Neural cell (in vitro differentiated cells): ENCODE measurements around the gene XIRP2. TPM values are rescaled to one million over a fixed set of nuclear protein-coding genes. Genes with fewer than 3 reads are reported as not detected.

ENCODE experiments used
- H2AFZ ChIP-seq: fragments of 200-600, 300-800 bp; sonication (generic), shearing (Covaris generic); 2 replicates; pipeline ENCODE4 v1.6.0; 2014; ENCODE audit warnings: low read depth, mild to moderate bottlenecking, antibody characterized with exemption, low read length, moderate library complexity
- H3F3A ChIP-seq: fragments of 200-600 bp; shearing (Covaris generic); 2 replicates; pipeline ENCODE4 v1.6.1; 2016; ENCODE audit warnings: mild to moderate bottlenecking, moderate library complexity, mixed read lengths, antibody characterized with exemption, low read length; ENCODE audit not compliant: insufficient read depth, poor library complexity, severe bottlenecking
- H3K27ac ChIP-seq: fragments of 200-600, 300-800 bp; sonication (generic), shearing (Covaris generic); 2 replicates; pipeline ENCODE4 v1.5.1; 2014; ENCODE audit warnings: mild to moderate bottlenecking, low read length, moderate library complexity
- H3K27me3 ChIP-seq: fragments of 300-800, 200-600 bp; sonication (generic), shearing (Covaris generic); 2 replicates; pipeline ENCODE4 v1.6.0; 2014; ENCODE audit warnings: mild to moderate bottlenecking, low read depth, low read length, moderate library complexity; ENCODE audit not compliant: insufficient read depth
- H3K36me3 ChIP-seq: fragments of 300-800, 200-600 bp; sonication (generic), shearing (Covaris generic); 2 replicates; pipeline ENCODE4 v1.5.1; 2014; ENCODE audit warnings: mild to moderate bottlenecking, antibody characterized with exemption, low read length, moderate library complexity; ENCODE audit not compliant: insufficient read depth
- H3K4me2 ChIP-seq: fragments of 300-800, 200-600 bp; sonication (generic), shearing (Covaris generic); 2 replicates; pipeline ENCODE4 v1.6.0; 2014; ENCODE audit warnings: mild to moderate bottlenecking, low read length
- H3K4me3 ChIP-seq: fragments of 300-800, 200-600 bp; sonication (generic), shearing (Covaris generic); 2 replicates; pipeline ENCODE4 v1.5.1; 2014; ENCODE audit warnings: mild to moderate bottlenecking, low read length, moderate library complexity
- H3K79me2 ChIP-seq: fragments of 200-600 bp; shearing (Covaris generic); replicated peaks from 2 replicates; pipeline ENCODE4 v1.6.0; 2014; ENCODE audit warnings: mild to moderate bottlenecking, low read length, moderate library complexity; ENCODE audit not compliant: insufficient read depth
- H3K9ac ChIP-seq: fragments of 300-800, 200-600 bp; sonication (generic), shearing (Covaris generic); 2 replicates; pipeline ENCODE4 v1.6.1; 2016; ENCODE audit warnings: mild to moderate bottlenecking, low read length, mixed read lengths
- H3K9me2 ChIP-seq: fragments of 200-600 bp; shearing (Covaris generic); 2 replicates; pipeline ENCODE4 v1.6.1; 2016; ENCODE audit warnings: mild to moderate bottlenecking, low read length, mixed read lengths; ENCODE audit not compliant: insufficient read depth
- H3K9me3 ChIP-seq: fragments of 200-600, 300-800 bp; sonication (generic), shearing (Covaris generic); 2 replicates; pipeline ENCODE4 v1.6.1; 2016; ENCODE audit warnings: mild to moderate bottlenecking, mixed run types, low read length, moderate library complexity, mixed read lengths
- H4K20me1 ChIP-seq: fragments of 200-600 bp; shearing (Covaris generic); 2 replicates; pipeline ENCODE4 v1.6.1; 2016; ENCODE audit warnings: mild to moderate bottlenecking, mixed run types; ENCODE audit not compliant: insufficient read depth
- CTCF ChIP-seq: fragments of 450-650 bp; IDR thresholded peaks from 2 replicates; pipeline ENCODE4 v1.5.1; 2014; ENCODE audit warnings: antibody characterized with exemption, mild to moderate bottlenecking, moderate library complexity; ENCODE audit not compliant: poor library complexity, severe bottlenecking
- EP300 ChIP-seq: fragments of 450-650 bp; conservative IDR thresholded peaks from 2 replicates; pipeline ENCODE4 v1.6.1; 2014; ENCODE audit warnings: antibody characterized with exemption, mild to moderate bottlenecking, moderate library complexity; ENCODE audit not compliant: poor library complexity, severe bottlenecking
- EZH2 ChIP-seq: fragments of 200-600, 300-800 bp; shearing (Covaris generic), sonication (generic); IDR thresholded peaks from 2 replicates; pipeline ENCODE4 v1.6.1; 2014; ENCODE audit warnings: antibody characterized with exemption, low read length, borderline replicate concordance, mild to moderate bottlenecking; ENCODE audit not compliant: insufficient read depth, poor library complexity, severe bottlenecking
- MXI1 ChIP-seq: fragments of 450-650 bp; conservative IDR thresholded peaks from 2 replicates; pipeline ENCODE4 v1.6.1; 2014; ENCODE audit warnings: antibody characterized with exemption, mild to moderate bottlenecking; ENCODE audit not compliant: poor library complexity, severe bottlenecking
- POLR2AphosphoS5 ChIP-seq: IDR thresholded peaks from 2 replicates; pipeline ENCODE4 v1.6.1; 2012
- RAD21 ChIP-seq: fragments of 450-650 bp; conservative IDR thresholded peaks from 2 replicates; pipeline ENCODE4 v1.6.1; 2014; ENCODE audit warnings: antibody characterized with exemption, mild to moderate bottlenecking, moderate library complexity
- SMC3 ChIP-seq: fragments of 450-650 bp; conservative IDR thresholded peaks from 2 replicates; pipeline ENCODE4 v1.6.1; 2014; ENCODE audit warnings: antibody characterized with exemption, mild to moderate bottlenecking, moderate library complexity; ENCODE audit not compliant: poor library complexity
- TAF1 ChIP-seq: IDR thresholded peaks from 2 replicates; pipeline ENCODE4 v1.6.1; 2012; ENCODE audit warnings: low read depth
- polyA plus RNA-seq: library from polyadenylated mRNA; depleted of rRNA; stranded (reverse); fragments of >200 nt; gene quantifications from 2 replicates; pipeline ENCODE4 v1.2.3, GENCODE V29; 2014

XIRP2 gene
- polyA plus RNA-seq, 1 donor from 2014 or later = not detected

GRCh38 chr2:167187978-167188967 is 300.0 kb downstream of the XIRP2 start:
- H4K20me1 ChIP-seq = no peaks in the 10 kb centered on the region
- no peaks in the 10 kb centered on the region for H3K27me3 ChIP-seq
- no peaks in the 10 kb centered on the region for H3K79me2 ChIP-seq
- H3K9me2 ChIP-seq = no peaks in the 10 kb centered on the region
- H3K9ac ChIP-seq = no peak overlapping the region
- H3K9me3 ChIP-seq = no peaks in the 10 kb centered on the region
- no peak overlapping the region for H3K27ac ChIP-seq
- H2AFZ ChIP-seq = no peak overlapping the region
- no peak overlapping the region for H3K4me2 ChIP-seq
- H3K36me3 ChIP-seq = no peaks in the 10 kb centered on the region
- H3F3A ChIP-seq = no peaks in the 10 kb centered on the region
- no peak overlapping the region for H3K4me3 ChIP-seq
- TF ChIP-seq EP300 = no peak
- no peak for TF ChIP-seq CTCF
- no peak for TF ChIP-seq POLR2AphosphoS5
- TF ChIP-seq EZH2 = no peak
- TF ChIP-seq MXI1 = no peak
- TF ChIP-seq TAF1 = no peak

- Histone ChIP-seq H4K20me1 (no peaks in the 10 kb centered on the region), H3K9me2 (no peaks in the 10 kb centered on the region), H2AFZ (no peak overlapping the region), H3K9me3 (no peaks in the 10 kb centered on the region), H3K9ac (no peak overlapping the region), H3K27ac (no peak overlapping the region), H3K79me2 (no peaks in the 10 kb centered on the region), H3K27me3 (no peaks in the 10 kb centered on the region), H3F3A (no peaks in the 10 kb centered on the region), H3K4me2 (no peak overlapping the region), H3K4me3 (no peak overlapping the region), H3K36me3 (no peaks in the 10 kb centered on the region)
- TF ChIP-seq EZH2 = no peak
- TF ChIP-seq RAD21 = no peak
- no peak for TF ChIP-seq CTCF
- TF ChIP-seq TAF1 = no peak
- TF ChIP-seq POLR2AphosphoS5 = no peak
- TF ChIP-seq EP300 = no peak
- no peak for TF ChIP-seq MXI1
- no peak for TF ChIP-seq SMC3
Observed at GRCh38 chr2:167190053-167190452, 301.8 kb downstream of the XIRP2 start.
